Activated CD4-positive, alpha-beta T cell treated with anti-CD3 and anti-CD28 coated beads, Interleukin-2, Interleukin-4, amounts not matched to agents 100 ng/mL and 50 ng/mL, durations not matched to agents 16 hours and 8 hours (primary cell): ENCODE results near the gene RAD54L.
A peak's percentile ranks its signal among the peaks of the same experiment; 100 is the strongest.
"Not testable (repeated sequence)": the region's sequence is repeated elsewhere in the genome, so short reads cannot be mapped to it uniquely, and the experiment has no call there.

Source experiments
- DNase-seq: peaks from one replicate; pipeline ENCODE4 v3.0.0-alpha.2; 2020; ENCODE audit warnings: low spot score

Gene RAD54L

DNA sequence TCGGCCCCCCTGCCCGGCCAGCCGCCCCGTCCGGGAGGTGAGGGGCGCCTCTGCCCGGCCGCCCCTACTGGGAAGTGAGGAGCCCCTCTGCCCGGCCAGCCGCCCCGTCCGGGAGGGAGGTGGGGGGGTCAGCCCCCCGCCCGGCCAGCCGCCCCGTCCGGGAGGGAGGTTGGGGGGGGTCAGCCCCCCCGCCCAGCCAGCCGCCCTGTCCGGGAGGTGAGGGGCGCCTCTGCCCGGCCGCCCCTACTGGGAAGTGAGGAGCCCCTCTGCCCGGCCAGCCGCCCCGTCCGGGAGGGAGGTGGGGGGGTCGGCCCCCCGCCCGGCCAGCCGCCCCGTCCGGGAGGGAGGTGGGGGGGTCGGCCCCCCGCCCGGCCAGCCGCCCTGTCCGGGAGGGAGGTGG, 5.8 kb upstream of the RAD54L start:
- DNase-seq = not testable (repeated sequence)

DNA sequence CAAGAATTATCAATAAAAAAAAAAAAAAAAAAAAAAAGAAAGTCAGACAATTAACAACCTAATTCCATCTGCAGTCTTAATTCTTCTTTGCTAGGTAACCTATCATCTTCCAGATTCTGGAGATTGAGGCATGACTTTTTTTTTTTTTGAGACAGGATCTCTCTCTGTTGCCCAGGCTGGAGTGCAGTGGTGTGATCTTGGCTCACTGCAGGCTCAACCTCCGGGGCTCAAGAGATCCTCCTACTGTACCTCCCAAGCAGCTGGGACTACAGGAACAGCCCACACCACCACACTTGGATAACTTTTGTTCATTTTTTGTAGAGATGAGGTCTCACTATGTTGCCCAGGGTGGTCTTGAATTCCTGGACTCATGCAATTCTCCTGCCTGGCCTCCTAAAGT, 4.6 kb upstream of the RAD54L start:
- no peak for DNase-seq

DNA sequence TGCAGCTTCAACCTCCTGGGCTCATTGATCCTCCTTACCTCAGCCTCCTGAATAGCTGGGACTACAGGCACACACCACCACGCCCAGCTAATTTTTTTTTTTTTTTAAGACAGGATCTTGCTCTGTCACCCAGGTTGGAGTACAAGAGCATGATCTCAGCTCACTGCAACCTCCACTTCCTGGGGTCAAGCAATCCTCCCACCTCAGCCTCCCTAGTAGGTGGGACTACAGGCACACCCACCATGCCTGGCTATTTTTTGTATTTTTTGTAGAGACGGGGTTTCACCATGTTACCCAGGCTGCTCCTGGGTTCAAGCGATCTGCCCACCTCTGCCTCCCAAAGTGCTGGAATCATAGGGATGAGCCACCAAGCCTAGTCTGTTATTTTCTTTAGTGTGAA, 3.7 kb upstream of the RAD54L start:
- DNase-seq = not testable (repeated sequence)

DNA sequence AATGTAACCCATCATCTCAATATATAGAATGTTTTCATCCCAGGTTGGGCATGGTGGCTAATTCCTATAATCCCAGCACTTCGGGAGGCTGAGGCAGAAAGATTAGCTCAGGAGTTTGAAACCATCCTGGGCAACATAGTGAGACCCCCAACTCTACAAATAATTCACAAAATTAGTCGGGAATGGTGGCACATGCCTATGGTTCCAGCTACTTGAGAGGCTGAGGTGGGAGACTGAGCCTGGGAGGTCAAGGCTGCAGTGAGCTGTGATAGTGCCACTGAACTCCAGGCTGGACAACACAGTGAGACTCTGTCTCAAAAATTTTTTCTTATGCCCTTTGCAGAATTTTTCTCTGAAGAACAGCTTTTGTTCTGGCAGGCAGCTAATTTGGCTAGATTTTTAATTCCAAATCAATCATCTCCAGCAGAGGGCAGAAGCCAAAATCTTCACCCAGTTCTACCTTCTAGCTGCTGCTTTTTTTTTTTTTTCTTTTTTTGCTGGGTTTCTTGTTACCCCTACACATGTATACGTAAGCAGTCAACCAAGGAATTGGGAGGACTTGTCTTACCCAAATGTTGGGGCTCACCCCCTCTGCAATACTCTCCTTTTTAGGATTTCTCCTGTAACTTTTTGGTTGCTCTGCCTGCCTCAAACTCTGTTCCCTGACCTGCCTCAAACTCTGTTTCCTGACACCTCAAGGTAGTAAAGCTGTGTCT, 2.7 kb upstream of the RAD54L start:
- peak; percentile 30 for DNase-seq

DNA sequence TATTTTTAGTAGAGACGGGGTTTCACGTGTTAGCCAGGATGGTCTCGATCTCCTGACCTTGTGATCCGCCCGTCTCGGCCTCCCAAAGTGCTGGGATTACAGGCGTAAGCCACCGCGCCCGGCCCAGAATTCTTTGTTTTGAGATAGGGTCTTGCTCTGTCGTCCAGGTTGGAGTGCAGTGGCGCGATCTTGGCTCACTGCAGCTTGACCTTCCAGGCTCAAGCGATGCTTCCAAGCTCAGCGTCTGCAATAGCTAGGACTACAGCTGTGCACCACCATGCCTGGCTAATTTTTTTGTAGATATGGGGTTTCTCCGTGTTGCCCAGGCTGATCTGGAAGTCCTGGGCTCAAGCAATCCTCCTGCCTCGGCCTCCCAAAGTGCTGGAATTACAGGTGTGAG, 1.4 kb upstream of the RAD54L start:
- not testable (repeated sequence) for DNase-seq

DNA sequence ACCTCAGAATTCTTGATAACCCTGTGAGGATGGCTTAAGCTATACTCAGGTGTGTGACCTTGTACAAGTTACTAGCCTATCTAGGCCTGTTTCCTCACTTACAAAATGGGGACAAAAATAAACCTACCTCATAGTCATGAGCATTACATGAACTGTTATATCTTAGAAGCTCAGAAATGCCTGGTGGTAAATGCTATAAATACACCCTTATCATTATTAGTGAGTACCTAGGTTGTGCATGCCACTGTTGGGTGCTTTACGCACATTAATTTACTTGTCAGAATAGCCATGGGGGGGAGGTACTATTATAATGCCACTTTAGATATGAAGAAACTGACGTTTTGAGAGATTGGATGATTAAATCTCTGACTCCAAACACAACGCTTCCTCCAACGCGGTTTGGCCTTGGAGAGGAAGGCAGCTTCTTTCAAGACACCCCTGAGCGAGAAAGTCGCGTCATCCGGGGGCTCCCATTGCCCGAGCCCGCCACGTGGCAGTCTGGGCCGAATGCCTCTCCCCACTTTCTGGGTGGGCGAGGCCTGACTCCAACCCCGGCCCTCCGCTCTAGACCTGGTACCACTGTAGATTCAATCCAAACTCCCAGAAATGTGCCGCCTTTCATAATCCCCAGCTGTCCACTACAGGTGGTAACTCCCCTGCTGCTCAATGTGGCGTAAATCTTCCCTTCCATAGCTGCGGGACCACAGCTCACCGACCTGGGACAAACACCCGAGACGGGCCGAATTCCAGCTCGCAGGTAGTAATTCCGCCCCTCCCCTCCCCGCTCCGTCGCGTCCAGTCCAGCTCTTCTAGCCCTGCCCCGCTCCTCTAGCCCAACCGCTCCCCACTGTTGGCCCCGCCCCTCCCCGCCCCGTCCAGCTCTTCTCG, 771 bp upstream of the RAD54L start:
- peak; percentile 50 for DNase-seq

DNA sequence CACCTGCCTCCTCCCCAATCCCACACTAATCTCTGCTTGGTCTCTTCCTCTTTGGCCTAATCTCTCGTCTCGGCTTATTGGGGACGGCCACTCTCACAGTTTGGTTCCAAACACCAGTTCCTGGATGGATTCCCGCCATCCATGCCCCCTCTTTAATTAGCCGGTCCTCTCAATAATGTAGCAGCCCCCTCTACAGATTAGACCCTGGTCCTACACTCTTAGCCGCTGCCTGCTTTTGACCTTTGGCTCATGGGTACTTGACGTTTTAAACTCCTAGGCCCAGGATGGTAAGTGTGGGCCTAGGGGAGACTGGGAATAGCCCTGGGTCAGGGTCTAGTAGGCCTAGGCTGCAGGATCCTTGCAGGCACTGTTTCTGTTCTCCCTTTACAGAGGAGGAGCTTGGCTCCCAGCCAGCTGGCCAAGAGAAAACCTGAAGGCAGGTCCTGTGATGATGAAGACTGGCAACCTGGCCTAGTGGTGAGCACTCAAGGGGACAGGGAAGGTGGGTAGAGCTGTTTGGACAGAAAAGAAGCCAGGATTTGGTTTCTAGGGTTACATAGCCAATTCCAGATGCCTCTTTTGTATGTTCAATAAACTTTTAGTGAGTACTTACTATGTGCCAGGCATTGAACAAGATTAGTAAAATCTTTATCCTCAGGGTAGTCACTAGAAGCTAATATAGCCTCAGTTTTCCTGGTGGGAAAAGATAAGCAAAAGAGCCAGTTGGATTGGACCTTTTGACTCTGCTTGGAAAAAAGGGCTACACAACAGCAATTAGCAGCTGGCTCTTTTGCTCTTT, 758 bp downstream of the RAD54L start:
- DNase-seq = peak; percentile 27

DNA sequence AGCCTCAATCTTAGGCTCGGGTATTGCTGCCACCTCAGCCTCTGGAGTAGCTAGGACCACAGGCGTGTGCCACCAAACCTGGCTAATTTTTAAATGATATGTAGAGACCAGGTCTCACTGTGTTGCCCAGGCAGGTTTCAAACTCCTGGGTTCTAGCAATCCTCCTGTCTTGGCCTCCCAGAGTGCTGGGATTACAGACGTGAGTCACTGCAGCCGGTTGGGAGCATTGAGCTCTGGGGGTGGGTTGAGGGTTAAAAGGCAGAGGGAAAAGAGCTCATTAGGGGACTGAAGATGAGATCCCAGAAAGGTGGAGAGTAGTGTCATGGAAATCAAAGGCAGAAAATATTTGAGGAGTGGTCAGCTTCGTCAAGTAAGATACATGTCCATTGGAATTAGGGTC, 7.1 kb downstream of the RAD54L start:
- no peak for DNase-seq

DNA sequence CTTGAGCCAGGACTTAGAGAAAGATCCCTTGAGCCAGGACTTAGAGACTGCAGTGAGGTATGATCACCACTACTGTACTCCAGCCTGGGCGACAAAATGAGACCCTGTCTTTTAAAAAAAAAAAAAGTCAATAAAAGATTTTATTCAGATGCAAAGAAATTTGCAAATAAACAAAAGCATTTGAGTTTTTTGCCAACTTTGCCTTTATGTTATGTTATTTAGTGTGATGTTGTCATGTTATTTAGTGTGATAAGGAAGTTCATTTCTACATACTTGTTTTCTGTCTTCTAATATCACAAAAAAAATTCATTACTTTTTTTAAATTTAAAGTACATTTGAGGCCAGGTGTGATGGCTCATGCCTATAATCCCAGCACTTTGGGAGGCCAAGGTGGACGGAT, 9.0 kb downstream of the RAD54L start:
- DNase-seq = no peak

DNA sequence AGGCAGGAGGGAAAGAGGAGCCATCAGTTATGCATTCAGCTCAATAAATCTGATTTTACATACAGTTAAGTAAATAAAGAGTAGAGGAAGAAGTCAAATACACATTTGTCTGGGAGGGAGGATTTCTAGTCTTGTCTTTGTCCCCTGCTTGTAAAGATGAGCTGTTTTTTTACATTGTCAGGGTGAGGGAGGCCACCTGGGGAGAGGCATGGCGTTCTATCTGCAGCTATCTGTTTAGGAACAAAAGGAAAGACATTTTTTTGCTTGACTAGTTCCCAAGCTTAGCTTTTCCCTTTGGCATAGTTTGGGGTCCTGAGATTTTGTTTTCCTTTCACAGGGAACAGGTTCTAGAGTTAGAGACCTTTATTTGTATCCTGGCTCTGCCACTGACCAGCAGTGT, 14.9 kb downstream of the RAD54L start:
- DNase-seq = no peak

DNA sequence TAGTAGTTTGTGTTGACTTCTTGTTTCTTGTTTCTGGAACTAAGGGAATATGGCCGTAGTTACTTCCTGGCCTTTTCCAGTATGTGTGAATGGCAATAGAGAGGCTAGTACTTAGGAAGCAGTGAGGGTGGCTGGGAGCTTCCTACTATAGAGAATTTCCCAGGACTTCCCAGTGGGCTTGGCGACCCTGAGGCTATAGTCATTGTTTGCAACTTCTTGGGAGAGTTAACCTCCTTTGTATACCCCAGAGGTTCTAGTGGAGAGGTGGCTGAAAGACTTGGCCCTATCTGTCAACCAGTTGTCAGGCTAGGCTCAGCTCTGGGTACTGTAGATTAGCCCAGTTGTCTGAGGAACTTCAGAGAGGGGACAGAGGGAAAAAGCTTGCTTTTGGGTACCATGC, 15.6 kb downstream of the RAD54L start:
- DNase-seq = no peak

DNA sequence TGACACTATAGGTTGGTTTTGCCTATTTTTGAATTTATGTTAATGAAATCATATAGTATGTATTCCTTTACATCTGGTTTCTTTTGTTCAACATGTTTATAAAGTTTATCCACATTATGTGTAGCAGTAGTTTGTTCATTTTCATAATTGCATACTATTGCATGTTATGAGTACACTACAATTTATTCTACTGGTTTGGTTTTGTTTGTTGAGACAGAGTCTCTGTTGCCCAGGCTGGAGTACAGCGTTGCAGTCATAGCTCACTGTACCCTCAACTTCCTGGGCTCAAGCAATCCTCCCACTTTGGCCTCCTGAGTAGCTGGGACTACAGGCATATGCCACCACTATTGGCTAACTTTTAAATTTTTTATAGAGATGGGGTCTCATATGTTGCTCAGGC, 21.0 kb downstream of the RAD54L start:
- no peak for DNase-seq

DNA sequence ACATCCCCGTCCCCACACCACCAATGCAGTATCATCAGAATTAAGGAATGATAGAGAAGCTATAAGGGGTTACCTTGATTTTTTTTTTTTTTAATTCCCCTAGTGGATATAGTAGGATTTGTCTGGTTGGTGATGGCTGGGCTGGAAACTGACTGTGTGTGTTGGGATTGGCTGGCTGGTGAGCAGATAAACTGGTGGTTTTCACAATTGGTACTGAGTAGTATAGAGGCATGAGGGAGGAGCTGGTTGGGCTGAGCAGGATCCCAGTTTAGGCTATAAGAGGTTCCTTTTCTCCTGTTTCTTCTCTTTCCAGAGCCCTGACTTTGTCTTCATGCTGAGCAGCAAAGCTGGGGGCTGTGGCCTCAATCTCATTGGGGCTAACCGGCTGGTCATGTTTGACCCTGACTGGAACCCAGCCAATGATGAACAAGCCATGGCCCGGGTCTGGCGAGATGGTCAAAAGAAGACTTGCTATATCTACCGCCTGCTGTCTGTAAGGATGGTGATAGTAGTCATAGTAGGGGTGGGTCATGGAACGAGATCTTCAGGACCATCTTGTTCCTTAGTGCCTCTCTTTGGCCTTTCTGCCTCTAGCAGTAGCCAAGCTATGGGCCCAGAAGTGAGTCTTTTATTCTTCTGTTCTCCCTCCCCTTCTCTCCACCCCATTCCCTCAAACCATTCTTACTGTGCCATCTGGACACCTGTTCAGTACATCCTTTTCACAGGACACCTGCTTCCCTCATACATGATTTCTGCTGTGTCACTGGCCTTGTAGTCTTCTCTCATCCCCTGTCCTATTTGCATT, 26.9 kb downstream of the RAD54L start:
- DNase-seq = no peak

DNA sequence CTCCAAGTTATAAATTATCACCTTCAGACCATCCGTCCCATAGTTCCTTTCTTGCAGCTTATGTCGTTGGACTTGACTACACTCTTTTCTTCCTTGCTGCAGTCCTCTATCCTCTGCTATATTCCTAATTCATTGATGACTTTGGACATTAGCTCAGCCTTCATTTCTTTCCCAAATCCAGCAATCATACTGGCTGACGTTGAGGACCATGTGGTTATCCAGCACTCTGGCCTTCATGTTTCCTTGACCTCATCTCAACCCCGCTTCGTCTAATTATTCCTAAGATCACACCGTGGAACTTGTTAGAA, 27.4 kb downstream of the RAD54L start:
- no peak for DNase-seq

DNA sequence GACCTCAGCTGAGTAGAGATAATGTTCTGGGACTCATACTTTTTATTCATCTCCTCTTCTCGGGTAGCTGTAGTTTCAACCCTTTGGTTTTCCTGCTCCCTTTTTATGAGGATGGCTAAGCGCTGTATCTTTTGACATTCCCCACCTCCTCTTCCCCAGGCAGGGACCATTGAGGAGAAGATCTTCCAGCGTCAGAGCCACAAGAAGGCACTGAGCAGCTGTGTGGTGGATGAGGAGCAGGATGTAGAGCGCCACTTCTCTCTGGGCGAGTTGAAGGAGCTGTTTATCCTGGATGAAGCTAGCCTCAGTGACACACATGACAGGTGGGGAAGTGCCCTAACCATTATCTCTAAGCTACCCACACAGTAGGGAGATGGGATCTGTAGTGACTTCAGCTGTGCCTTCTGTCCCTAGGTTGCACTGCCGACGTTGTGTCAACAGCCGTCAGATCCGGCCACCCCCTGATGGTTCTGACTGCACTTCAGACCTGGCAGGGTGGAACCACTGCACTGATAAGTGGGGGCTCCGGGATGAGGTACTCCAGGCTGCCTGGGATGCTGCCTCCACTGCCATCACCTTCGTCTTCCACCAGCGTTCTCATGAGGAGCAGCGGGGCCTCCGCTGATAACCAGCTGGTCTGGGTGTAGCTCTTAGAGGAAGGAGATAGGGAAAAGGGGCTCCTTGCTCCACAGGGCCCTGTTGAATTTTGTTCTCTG, 30.3 kb downstream of the RAD54L start:
- no peak for DNase-seq

DNA sequence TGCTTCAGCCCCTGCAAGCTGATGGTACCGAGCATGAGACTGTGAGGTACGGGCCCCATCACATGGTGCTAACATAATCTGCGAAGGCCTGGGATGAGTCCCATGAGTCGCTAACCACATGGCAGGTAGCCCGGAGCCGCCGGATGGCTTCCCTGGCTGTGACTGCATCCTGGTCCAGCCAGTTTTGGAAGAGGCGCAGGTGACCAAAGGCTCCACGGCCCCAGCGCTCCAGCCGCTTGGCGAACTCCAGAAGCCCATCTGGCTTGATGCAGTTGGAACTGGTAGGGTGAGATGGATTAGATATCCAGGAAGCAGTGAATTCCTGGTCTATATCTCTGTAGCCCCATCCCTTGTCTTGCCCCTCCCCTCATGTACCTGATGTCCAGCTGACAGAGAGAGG, 31.2 kb downstream of the RAD54L start:
- no peak for DNase-seq

DNA sequence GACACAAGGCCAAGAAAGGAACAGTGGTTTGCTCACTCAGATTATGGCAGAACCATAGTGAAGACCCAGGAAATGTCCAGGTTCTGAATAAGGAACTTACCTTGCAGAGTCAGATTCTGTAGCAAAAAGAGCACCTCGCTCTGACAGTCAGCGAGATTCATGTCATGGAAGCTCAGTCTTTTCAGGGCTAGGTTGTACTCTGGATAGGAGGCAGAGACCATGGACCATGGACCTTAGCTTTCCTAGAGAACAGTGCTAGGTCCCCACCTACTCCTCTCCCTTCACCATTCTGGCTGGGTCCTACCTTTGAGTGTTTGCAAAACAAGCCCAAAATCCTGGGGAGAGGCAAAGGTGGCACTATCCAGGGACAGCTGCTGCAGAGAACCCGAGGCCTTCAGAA, 32.5 kb downstream of the RAD54L start:
- DNase-seq = no peak

DNA sequence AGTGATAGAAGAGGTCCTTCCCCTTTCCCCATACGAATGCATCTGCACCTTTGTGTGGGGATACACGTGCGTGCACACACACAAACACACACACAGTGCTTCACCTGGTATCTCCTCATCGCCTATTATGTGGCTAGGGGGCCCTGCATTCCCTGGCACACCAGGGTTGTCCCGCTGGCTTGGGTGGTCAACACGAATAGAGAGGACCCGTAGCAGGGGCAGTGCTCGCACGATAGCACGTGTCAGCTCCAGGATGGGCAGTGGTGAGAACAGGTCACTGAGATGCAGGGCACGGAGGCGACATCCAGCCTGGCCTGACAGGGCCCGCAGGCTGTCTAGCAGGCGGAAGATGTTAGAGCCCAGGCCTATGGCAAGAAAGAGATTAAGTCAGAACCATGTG, 33.5 kb downstream of the RAD54L start:
- DNase-seq = no peak

DNA sequence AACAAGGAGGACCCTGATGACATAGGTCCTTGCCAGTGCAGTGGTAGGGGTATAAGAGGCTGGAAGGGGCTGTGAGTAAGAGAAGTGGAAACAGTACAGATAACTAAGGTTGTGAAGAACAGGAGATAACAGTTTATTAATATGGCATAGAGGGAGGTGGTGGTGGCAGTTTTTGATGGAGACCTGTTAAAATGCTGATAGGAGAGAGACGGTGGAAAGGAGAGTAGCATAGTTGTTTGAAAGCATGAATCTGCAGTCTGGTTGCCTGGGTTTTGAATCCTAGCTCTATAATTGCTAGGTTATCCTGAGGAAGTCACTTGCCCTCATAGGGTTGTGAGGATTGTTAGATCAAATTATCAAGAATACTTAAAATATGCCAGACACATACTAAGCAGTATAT, 36.5 kb downstream of the RAD54L start:
- DNase-seq = no peak

DNA sequence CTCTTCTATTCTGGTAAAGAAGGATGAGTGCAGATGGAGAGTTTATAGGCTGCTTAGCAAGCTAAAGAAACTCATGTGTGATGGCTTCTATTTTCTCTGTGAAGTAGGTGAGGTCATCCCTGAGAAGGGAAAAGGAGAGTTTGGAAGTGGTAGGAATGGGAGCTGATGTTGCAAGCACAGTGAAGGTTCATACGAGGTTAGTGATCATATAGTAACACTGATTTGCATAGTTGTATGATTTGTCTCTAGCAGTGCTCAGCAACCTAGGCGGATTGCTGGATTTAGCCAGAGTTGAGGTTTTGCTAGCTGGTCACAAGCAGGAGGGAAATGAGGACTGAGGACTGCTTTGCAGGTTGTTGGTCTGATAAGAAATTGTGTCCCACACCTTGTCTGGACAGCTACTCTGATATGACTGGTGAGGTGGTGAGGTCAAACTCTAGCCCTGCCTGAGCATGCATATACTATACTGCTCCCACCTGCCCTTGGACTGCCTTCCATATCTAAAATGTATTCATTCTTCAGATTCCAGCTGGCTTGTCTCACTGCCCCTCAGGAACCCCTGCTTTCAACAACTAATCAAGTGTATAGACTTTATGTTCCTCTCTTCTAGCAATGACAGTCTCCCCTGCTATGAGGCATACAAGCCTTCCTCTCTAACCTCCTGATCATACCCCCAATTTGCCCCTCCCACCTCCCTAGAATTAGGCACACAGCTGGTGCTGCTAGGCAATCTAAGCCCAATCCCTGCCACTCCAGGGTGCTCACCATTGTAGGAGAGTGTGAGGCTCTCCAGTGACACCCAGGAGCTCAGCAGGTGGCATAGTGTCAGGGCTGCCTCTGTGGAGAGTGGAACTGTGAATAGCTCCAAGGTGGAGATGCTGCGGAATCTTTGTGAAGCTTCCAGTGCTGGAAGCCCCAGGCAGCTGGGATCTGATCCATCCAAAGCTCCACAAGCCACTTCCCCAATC, 37.3 kb downstream of the RAD54L start:
- no peak for DNase-seq
